ENCODE results near the gene OTP. TPM values are rescaled to one million over a fixed set of nuclear protein-coding genes. Genes with fewer than 3 reads are reported as not detected.
"Not testable (repeated sequence)": the region's sequence is repeated elsewhere in the genome, so short reads cannot be mapped to it uniquely, and the experiment has no call there.

Gene OTP
- total RNA-seq, 1 donor from 2014 or later: 0.16 TPM

- Histone ChIP-seq H3K4me3 (ENCODE audit: insufficient read depth, low read depth, low read length) (no peak overlapping the region), H3K9ac (ENCODE audit: low read length) (no peak overlapping the region), H3K36me3 (ENCODE audit: insufficient read depth, low read length) (no peaks in the 10 kb centered on the region), H3K79me2 (ENCODE audit: insufficient read depth, low read length) (no peaks in the 10 kb centered on the region), H3K27ac (ENCODE audit: low read depth, low read length) (no peak overlapping the region), H3K4me2 (ENCODE audit: low read length) (no peak overlapping the region), H3K9me3 (ENCODE audit: insufficient read depth, low read depth, low read length) (no peaks in the 10 kb centered on the region), H3K4me1 (ENCODE audit: insufficient read depth, low read length) (no peaks in the 10 kb centered on the region), H2AFZ (ENCODE audit: low read depth, low read length) (no peak overlapping the region), H3K27me3 (ENCODE audit: insufficient read depth, low read length) (no peaks in the 10 kb centered on the region), H4K20me1 (ENCODE audit: insufficient read depth, low read length) (no peaks in the 10 kb centered on the region)
- no peak overlapping the region for H3K4me3 Mint-ChIP-seq (ENCODE audit: unreplicated experiment)
- no peak overlapping the region for H3K27ac Mint-ChIP-seq (ENCODE audit: unreplicated experiment)
- H3K27me3 Mint-ChIP-seq (ENCODE audit: low read depth, unreplicated experiment): no peaks in the 10 kb centered on the region
- DNase-seq (ENCODE audit: low read depth) (no peak), FAIRE-seq (no peak)
- no peak for TF ChIP-seq EZH2 (IDR thresholded peaks at IDR 0.05; ENCODE audit: insufficient read depth, low read length)
- no peaks in the 10 kb centered on the region for H3K36me3 Mint-ChIP-seq (ENCODE audit: low read depth, unreplicated experiment)
- H3K9me3 Mint-ChIP-seq (ENCODE audit: unreplicated experiment): no peaks in the 10 kb centered on the region
- H3K4me1 Mint-ChIP-seq (ENCODE audit: low read depth, unreplicated experiment): no peaks in the 10 kb centered on the region
Measured at GRCh38 chr5:77588175-77588574, 50.3 kb downstream of the OTP start.

- H3K79me2 ChIP-seq (ENCODE audit: insufficient read depth, low read length): no peaks in the 10 kb centered on the region
- no peaks in the 10 kb centered on the region for H3K36me3 ChIP-seq (ENCODE audit: insufficient read depth, low read length)
- H3K27me3 Mint-ChIP-seq (ENCODE audit: low read depth, unreplicated experiment): no peaks in the 10 kb centered on the region
- H3K9me3 ChIP-seq (ENCODE audit: insufficient read depth, low read depth, low read length): no peaks in the 10 kb centered on the region
- H4K20me1 ChIP-seq (ENCODE audit: insufficient read depth, low read length): no peaks in the 10 kb centered on the region
- no peaks in the 10 kb centered on the region for H3K4me1 Mint-ChIP-seq (ENCODE audit: low read depth, unreplicated experiment)
- no peak for TF ChIP-seq CTCF (IDR thresholded peaks at IDR 0.05; ENCODE audit: insufficient read depth, low read depth, low read length)
- no peak for TF ChIP-seq EZH2 (IDR thresholded peaks at IDR 0.05; ENCODE audit: insufficient read depth, low read length)
- H3K9me3 Mint-ChIP-seq (ENCODE audit: unreplicated experiment): no peaks in the 10 kb centered on the region
- H3K9ac ChIP-seq (ENCODE audit: low read length): no peak overlapping the region
- FAIRE-seq: no peak
- H3K4me3 Mint-ChIP-seq (ENCODE audit: unreplicated experiment): no peak overlapping the region
- no peak overlapping the region for H3K27ac Mint-ChIP-seq (ENCODE audit: unreplicated experiment)
- no peaks in the 10 kb centered on the region for H3K36me3 Mint-ChIP-seq (ENCODE audit: low read depth, unreplicated experiment)
- no peak overlapping the region for H3K4me3 ChIP-seq (ENCODE audit: insufficient read depth, low read depth, low read length)
- H3K27me3 ChIP-seq (ENCODE audit: insufficient read depth, low read length): no peaks in the 10 kb centered on the region
- no peak for DNase-seq (ENCODE audit: low read depth)
- H2AFZ ChIP-seq (ENCODE audit: low read depth, low read length): no peak overlapping the region
- H3K4me1 ChIP-seq (ENCODE audit: insufficient read depth, low read length): no peaks in the 10 kb centered on the region
- H3K27ac ChIP-seq (ENCODE audit: low read depth, low read length): no peak overlapping the region
- H3K4me2 ChIP-seq (ENCODE audit: low read length): no peak overlapping the region
Measured at GRCh38 chr5:77586101-77586500, 52.4 kb downstream of the OTP start.

- not testable (repeated sequence) for H3K9ac ChIP-seq (ENCODE audit: low read length); H3K36me3 ChIP-seq (ENCODE audit: insufficient read depth, low read length); H3K36me3 Mint-ChIP-seq (ENCODE audit: low read depth, unreplicated experiment); H4K20me1 ChIP-seq (ENCODE audit: insufficient read depth, low read length); FAIRE-seq; H3K9me3 Mint-ChIP-seq (ENCODE audit: unreplicated experiment); H3K27me3 ChIP-seq (ENCODE audit: insufficient read depth, low read length); H3K4me3 Mint-ChIP-seq (ENCODE audit: unreplicated experiment); H3K4me1 ChIP-seq (ENCODE audit: insufficient read depth, low read length); H3K27me3 Mint-ChIP-seq (ENCODE audit: low read depth, unreplicated experiment); H3K27ac Mint-ChIP-seq (ENCODE audit: unreplicated experiment); H2AFZ ChIP-seq (ENCODE audit: low read depth, low read length); H3K9me3 ChIP-seq (ENCODE audit: insufficient read depth, low read depth, low read length); H3K27ac ChIP-seq (ENCODE audit: low read depth, low read length); DNase-seq (ENCODE audit: low read depth); H3K4me2 ChIP-seq (ENCODE audit: low read length); H3K4me3 ChIP-seq (ENCODE audit: insufficient read depth, low read depth, low read length); H3K79me2 ChIP-seq (ENCODE audit: insufficient read depth, low read length); H3K4me1 Mint-ChIP-seq (ENCODE audit: low read depth, unreplicated experiment)
Measured at GRCh38 chr5:77582143-77582542, 56.4 kb downstream of the OTP start.

Other genes with a start within 250 kb of the OTP start
- gene WDR41, start 146.4 kb downstream of the OTP start, total RNA-seq: 115 and 132 TPM in 2 replicates
- 207 and 222 TPM in 2 replicates for gene TBCA, start 137.6 kb upstream of the OTP start, total RNA-seq